Spinal cord (tissue), 10 donors: ENCODE results near the gene PRR35. TPM values are rescaled to one million over a fixed set of nuclear protein-coding genes. Genes with fewer than 3 reads are reported as not detected.

ENCODE experiments used
- DNase-seq, 6 donors: peaks; one replicate each; pipeline versions ENCODE4 v3.0.0 to v3.0.0-alpha.2; 2013 to 2015; ENCODE audit warnings: low spot score in 6 of 6, low read depth in 4 of 6
- H3K27ac ChIP-seq: one replicate; pipeline ENCODE4 v1.5.1; 2013; ENCODE audit warnings: low read depth, low read length, control low read depth
- H3K27me3 ChIP-seq: one replicate; pipeline ENCODE4 v1.6.1; 2013; ENCODE audit warnings: low read length; ENCODE audit not compliant: control insufficient read depth, insufficient read depth
- H3K36me3 ChIP-seq: one replicate; pipeline ENCODE4 v1.6.1; 2013; ENCODE audit warnings: low read length; ENCODE audit not compliant: control insufficient read depth, insufficient read depth
- H3K4me1 ChIP-seq: one replicate; pipeline ENCODE4 v1.6.1; 2013; ENCODE audit warnings: low read length; ENCODE audit not compliant: control insufficient read depth, insufficient read depth
- H3K4me3 ChIP-seq: one replicate; pipeline ENCODE4 v1.5.1; 2013; ENCODE audit warnings: low read depth, low read length, control low read depth
- H3K9me3 ChIP-seq: one replicate; pipeline ENCODE4 v1.6.1; 2013; ENCODE audit warnings: low read length; ENCODE audit not compliant: control insufficient read depth, insufficient read depth
- WGBS: methylation state at CpG from one replicate; pipeline ENCODE4 v1.1.5; 2013; ENCODE audit warnings: missing lambda C conversion rate; ENCODE audit not compliant: insufficient coverage; 5-methylcytosine and 5-hydroxymethylcytosine counted together
- polyA plus RNA-seq, 2 donors: library from polyadenylated mRNA; unstranded; fragments of 120-200 nt; gene quantifications; one replicate each; pipeline ENCODE4 v1.2.1, GENCODE V29; 2013; ENCODE audit not compliant: insufficient read length in 2 of 2
- total RNA-seq, 2 donors: library from RNA; depleted of rRNA in 1 of 2; stranded (reverse); fragments of 120-200 nt in 1 of 2; fragments of >200 nt in 1 of 2; gene quantifications; one replicate each; pipeline versions ENCODE4 v1.2.3 to v1.2.4, GENCODE V29; 2013 to 2014
- donor health status: healthy.

Gene PRR35
- total and polyA plus RNA-seq, 4 donors: 0.06 to 0.14 TPM; not detected in 2

DNA sequence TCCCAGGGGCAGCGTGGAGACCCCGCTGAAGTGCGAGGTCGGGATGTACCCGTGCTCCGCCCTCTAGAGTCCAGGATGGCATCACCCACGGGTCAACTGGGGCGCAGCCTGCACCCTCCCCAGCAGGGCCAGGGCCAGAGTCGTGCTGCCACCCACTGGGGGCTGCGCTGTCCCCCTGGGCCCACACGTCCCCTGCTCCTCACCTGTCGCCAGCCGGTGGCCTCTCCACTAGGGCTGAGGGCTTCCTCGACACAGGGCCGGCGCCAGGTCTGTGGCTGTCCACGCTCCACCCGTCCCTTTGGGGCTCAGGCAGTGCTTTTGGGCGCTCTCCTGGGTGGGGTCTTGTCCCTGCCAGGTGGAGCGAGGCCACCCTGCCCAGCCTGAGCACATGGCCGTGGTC lies 11.6 kb upstream of the PRR35 start:
- DNase-seq: no peak
- Histone ChIP-seq H3K9me3 (no peaks in the 10 kb centered on the region), H3K4me1 (no peaks in the 10 kb centered on the region), H3K4me3 (no peak overlapping the region), H3K27ac (no peak overlapping the region), H3K36me3 (peaks cover 98% of the 10 kb centered on the region), H3K27me3 (no peaks in the 10 kb centered on the region)
- WGBS: 96% methylated on average over 21 of the region's 21 CpGs

DNA sequence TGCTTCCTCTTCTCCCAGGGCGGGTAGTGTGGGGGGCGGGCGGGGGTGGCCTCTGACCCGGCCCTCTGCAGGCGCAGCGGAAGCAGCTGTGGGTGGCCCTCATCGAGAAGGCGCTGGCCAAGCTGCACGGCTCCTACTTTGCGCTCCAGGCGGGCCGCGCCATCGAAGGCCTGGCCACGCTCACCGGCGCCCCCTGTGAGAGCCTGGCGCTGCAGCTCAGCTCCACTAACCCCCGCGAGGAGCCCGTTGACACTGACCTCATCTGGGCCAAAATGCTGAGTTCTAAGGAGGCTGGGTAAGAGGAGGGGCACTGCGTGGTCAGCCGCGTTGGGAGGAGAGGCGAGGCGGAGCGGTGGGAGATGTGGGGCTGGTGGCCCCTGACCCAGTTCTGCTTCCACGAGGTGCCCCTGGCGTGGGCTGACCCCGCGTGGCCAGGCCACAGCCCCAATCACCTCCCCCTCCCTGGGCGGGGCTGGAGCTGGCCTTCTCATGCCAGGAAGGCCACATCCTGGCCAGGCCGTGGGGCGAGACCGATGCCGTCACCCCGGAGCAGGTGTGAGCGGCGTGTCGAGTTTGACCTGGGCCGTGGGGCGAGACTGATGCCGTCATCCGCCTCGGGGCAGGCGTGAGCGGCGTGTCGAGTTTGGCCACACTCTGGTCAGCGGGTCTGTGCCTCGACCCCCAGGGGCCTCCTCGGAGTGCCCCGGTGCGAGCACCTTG lies 10.5 kb upstream of the PRR35 start:
- Histone ChIP-seq H3K36me3 (peaks cover 98% of the 10 kb centered on the region), H3K4me3 (no peak overlapping the region), H3K27me3 (no peaks in the 10 kb centered on the region), H3K9me3 (no peaks in the 10 kb centered on the region), H3K27ac (no peak overlapping the region), H3K4me1 (peaks cover 10% of the 10 kb centered on the region)
- no peak for DNase-seq
- 95% methylated on average over 54 of the region's 54 CpGs for WGBS

DNA sequence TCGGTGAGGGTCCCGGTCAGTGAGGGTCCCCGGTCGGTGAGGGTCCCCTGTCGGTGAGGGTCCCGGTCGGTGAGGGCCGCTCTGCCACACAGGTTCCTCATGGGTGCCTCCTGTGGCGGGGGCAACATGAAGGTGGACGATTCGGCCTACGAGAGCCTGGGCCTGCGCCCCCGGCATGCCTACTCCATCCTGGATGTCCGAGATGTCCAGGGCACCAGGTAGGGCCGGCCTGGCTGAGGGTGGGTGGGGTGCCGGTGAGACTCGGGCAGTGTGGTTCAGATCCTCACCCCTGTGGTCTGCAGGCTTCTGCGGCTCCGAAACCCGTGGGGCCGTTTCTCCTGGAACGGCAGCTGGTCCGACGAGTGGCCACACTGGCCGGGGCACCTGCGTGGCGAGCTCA lies 9.0 kb upstream of the PRR35 start:
- no peak overlapping the region for H3K27ac ChIP-seq
- H3K9me3 ChIP-seq: no peaks in the 10 kb centered on the region
- H3K36me3 ChIP-seq: peaks cover 92% of the 10 kb centered on the region
- H3K4me3 ChIP-seq: no peak overlapping the region
- no peaks in the 10 kb centered on the region for H3K27me3 ChIP-seq
- 92% methylated on average over 26 of the region's 28 CpGs for WGBS
- no peak for DNase-seq
- peaks cover 22% of the 10 kb centered on the region for H3K4me1 ChIP-seq

DNA sequence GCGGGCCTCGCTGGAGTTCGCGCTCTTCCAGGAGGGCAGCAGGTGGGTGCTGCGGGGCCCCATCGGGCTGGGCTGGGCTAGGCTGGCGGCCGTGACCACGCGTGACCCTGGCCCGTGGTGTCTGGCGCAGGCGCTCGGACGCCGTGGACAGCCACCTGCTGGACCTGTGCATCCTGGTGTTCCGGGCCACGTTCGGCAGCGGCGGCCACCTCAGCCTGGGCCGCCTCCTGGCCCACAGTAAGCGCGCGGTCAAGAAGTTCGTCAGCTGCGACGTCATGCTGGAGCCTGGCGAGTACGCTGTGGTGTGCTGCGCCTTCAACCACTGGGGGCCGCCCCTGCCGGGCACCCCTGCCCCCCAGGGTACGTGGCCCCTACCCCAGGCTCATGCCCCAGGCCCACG lies 8.0 kb upstream of the PRR35 start:
- Histone ChIP-seq H3K36me3 (peaks cover 83% of the 10 kb centered on the region), H3K4me3 (no peak overlapping the region), H3K9me3 (no peaks in the 10 kb centered on the region), H3K4me1 (peaks cover 26% of the 10 kb centered on the region), H3K27me3 (no peaks in the 10 kb centered on the region), H3K27ac (no peak overlapping the region)
- DNase-seq: no peak
- WGBS: 95% methylated on average over 35 of the region's 35 CpGs

DNA sequence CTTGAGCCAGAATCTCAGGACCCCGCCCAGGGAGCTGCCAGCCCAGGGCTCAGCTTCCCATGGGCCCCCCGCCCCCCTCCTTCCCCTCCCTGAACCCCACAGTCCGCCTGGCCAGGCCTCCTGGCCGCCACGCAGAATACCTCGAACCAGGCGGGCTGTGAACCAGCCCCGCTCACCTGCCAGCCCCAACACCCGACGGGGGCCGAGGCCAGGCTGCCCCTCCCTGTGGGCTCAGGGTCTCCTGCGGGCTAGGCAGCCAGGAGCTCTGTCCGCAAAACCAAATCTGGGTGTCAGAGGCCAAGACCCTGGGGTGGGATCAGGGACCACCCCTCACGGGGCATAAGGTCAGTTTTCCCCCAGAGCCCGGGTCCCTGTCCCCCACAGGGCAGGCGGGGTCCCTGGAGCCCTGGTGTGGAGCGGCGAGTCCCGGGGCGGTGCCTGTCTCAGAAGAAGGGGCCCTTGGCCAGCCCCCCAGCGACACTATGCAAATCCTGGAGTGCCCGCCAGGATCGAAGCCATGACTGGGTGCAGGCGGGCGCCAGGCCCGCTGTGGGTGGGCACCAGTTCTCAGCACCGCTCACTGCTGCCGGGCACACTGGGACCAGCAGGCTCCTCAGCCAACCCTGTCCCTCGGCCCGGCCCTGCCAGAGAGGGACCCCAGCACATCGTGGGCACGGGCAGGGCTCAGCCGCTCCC lies 6.4 kb upstream of the PRR35 start:
- H3K9me3 ChIP-seq: no peaks in the 10 kb centered on the region
- H3K36me3 ChIP-seq: peaks cover 67% of the 10 kb centered on the region
- no peak for DNase-seq
- 94% methylated on average over 33 of the region's 33 CpGs for WGBS
- H3K27me3 ChIP-seq: peaks cover 6% of the 10 kb centered on the region
- H3K27ac ChIP-seq: no peak overlapping the region
- H3K4me3 ChIP-seq: no peak overlapping the region
- peaks cover 27% of the 10 kb centered on the region for H3K4me1 ChIP-seq

DNA sequence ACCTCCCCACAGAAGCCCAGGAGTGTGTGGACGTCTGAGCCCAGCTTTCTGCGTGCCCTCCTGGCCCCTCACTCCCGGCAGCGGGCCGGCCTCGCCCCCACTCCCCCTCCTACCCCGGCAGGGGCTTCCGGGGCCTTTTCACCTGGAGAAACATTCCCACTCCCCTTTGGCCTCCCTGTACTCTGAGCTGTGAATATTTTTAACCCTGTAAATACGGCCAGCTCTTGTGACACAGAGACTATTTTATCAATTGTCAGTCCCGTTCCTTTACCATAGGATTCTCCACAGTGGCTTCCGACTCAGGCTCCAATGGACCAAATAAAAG lies 5.9 kb upstream of the PRR35 start:
- no peak overlapping the region for H3K4me3 ChIP-seq
- DNase-seq: no peak
- H3K9me3 ChIP-seq: no peaks in the 10 kb centered on the region
- WGBS: 60% methylated on average over 10 of the region's 11 CpGs
- no peak overlapping the region for H3K27ac ChIP-seq
- peaks cover 62% of the 10 kb centered on the region for H3K36me3 ChIP-seq
- peaks cover 28% of the 10 kb centered on the region for H3K4me1 ChIP-seq
- H3K27me3 ChIP-seq: peaks cover 12% of the 10 kb centered on the region

DNA sequence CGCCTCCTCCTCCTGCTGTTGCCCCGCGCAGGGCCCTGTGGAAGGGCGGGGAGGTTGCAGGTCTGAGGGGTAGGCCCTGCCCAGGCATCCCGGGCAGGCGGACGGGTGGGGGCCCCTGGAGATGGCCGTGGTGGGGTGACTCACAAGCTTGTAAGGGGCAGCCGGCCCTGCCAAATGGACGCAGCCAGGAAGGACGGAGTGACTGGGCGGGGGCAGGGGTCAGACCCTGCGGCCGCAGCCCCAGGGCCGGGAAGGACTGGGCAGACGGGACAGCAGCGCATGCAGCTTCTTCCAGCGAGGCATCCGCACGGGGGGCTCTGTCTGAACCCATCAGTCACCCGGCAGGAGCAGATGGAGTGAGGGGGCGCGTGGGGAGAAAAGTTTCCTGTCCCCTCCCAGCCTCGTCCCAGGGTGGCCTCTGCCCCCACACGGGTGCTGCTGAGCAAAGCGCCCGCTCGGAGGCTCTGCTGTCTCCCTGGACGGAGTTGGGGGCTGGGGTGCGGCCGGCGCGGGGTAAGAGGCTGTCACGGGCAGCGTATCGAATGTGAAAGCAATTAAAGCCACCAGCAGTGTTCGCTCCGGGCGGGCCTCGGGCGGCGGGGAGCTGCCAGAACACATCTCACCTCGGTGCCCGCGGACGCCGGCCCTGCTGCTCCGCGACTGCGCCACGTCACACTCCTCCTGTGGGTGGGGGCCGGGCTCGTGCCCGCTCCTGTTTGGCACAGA lies 5.4 kb upstream of the PRR35 start:
- Histone ChIP-seq H3K36me3 (peaks cover 56% of the 10 kb centered on the region), H3K27ac (no peak overlapping the region), H3K4me1 (peaks cover 33% of the 10 kb centered on the region), H3K4me3 (no peak overlapping the region), H3K9me3 (no peaks in the 10 kb centered on the region), H3K27me3 (peaks cover 17% of the 10 kb centered on the region)
- no peak for DNase-seq
- WGBS: 55% methylated on average over 51 of the region's 54 CpGs

DNA sequence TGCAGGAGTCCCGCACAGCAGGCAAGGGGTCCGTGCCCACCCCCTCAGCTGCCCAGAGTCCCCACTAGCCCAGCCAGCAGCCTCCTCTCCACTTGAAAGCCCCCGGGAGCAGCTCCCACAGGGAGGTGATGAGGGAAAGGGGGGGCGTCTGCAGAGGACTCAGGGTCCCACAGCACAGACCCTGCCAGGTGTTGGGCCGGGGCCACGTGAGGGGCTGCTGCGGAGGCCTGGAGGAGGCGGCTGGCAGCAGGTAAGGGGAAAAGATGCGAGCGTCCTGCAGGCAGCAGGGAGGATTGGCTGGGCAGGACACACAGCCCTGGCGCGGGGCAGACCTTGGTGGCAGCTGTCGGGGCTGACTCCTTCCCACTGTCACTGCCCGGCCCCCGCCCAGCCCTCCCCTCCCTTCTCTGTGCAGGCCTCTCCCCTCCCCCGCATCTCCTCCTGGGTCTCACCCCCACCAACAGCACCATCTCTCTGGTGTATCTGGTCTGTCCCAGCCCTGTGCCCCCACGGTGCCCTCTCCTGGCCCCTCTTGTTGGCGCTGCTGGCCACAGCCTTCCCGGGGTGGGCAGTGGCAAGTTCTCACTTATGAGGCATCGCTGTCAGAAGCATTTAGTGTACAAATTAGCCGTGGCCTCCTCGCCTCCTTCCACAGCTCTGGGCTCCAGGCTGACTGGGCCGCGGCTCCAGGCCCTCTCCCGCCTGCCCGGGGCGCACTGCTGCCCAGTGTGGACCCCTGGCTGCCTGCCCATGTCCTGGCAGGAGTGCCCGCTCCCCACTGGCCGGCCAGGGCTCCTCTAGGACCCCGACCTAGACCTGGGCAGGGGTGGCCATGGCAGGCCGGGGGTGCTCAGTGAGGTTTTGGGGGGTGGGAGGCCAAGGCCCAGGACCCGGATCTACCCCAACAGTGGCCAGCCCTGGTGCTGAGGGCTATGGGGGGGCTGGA lies 4.4 kb upstream of the PRR35 start:
- Histone ChIP-seq H3K4me3 (no peak overlapping the region), H3K36me3 (peaks cover 46% of the 10 kb centered on the region), H3K9me3 (no peaks in the 10 kb centered on the region), H3K4me1 (peaks cover 33% of the 10 kb centered on the region), H3K27me3 (peaks cover 18% of the 10 kb centered on the region), H3K27ac (no peak overlapping the region)
- WGBS: 71% methylated on average over 23 of the region's 32 CpGs
- no peak for DNase-seq

DNA sequence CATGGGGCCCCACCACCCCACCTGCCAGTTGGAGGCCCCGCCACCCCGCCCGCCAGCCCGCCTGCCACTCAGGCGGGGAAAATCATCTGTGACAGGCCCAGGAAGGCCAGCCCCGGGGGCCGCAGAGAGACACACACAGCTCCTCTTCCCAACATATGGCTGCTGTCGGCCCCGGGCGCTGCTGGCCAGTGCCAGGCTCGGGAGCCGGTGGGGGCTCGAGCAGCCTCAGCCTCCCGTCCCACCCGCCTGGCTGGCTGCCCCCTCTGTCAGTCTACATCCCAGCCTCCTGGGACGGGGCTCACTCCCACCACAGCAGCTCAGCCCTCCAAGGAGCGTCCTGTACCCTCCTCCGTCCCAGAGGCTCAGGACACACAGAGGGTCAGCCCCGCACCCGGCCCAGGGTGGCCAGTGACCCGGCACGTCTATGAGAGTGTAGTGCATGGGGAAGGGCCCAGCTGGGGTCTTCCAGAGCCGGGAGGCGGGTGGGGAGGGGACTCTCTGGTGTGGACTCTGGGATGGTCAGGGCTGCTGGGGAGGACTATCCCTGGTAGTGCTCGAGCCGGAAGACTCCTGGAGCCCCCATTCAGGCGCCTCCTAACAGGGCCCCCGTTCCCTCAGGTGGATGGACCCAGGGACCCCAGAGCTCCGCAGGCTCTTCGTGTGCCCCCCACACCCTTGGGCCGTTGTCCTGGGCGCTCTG lies 3.6 kb upstream of the PRR35 start:
- Histone ChIP-seq H3K9me3 (no peaks in the 10 kb centered on the region), H3K27me3 (peaks cover 26% of the 10 kb centered on the region), H3K4me1 (peaks cover 36% of the 10 kb centered on the region), H3K4me3 (no peak overlapping the region), H3K36me3 (peaks cover 40% of the 10 kb centered on the region), H3K27ac (no peak overlapping the region)
- no peak for DNase-seq
- WGBS: 74% methylated on average over 29 of the region's 32 CpGs
